ENCODE measurements around the gene KRTAP10-2.

KRTAP10-2 gene

DNA sequence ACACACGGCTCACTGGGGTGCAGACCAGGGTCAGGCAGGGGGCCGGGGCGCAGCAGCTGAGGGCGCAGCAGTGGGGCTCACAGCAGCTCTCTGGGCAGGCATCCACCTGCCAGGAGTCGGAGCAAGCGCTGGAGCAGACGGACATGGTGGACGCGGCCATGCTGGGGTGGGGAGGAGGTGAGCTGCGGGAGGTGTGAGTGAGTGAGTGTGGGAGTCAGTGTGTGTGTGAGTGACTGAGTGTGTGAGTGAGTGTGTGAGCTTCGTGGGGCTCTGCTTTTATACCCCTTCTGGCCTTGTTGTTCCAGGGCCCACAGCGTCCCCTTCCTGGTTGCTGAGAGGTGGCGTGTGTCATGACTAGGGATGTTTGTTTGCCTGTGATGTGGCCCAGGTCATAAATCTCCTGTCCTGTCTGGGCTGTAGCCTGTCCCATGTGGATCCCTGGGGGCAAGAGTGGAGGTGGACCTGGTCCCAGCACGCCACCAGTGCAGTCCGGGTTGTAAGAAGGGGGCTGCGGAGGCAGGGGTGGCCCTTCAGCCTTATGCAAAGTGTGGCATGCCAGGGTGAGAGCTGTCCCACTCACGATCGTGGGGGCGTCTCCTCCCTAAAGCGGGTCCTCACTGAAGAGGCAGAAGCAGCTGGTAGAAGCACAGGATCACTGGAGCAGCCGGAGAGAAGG, 11.2 kb downstream of the KRTAP10-2 start, which contains the start of gene KRTAP10-1:
KRTAP10-1 (minus strand) TSS at position 205 of the 676 bp plus-strand sequence; CDS start at position 160, 45 bp downstream.
- DNase-seq (ENCODE audit: low read depth in 2 of 2): no peak

GRCh38 chr21:44539046-44539445, 12.3 kb downstream of the KRTAP10-2 start:
- no peak for DNase-seq (ENCODE audit: low read depth in 2 of 2)

- DNase-seq (ENCODE audit: low read depth in 2 of 2): no peak
These were observed 13.1 kb downstream of the KRTAP10-2 start for GRCh38 chr21:44537930-44538911.

- no peak for DNase-seq (ENCODE audit: low read depth in 2 of 2)
These were observed 15.3 kb downstream of the KRTAP10-2 start for GRCh38 chr21:44535963-44536362.

GRCh38 chr21:44534688-44535087, 16.6 kb downstream of the KRTAP10-2 start:
- DNase-seq (ENCODE audit: low read depth in 2 of 2): no peak

DNA sequence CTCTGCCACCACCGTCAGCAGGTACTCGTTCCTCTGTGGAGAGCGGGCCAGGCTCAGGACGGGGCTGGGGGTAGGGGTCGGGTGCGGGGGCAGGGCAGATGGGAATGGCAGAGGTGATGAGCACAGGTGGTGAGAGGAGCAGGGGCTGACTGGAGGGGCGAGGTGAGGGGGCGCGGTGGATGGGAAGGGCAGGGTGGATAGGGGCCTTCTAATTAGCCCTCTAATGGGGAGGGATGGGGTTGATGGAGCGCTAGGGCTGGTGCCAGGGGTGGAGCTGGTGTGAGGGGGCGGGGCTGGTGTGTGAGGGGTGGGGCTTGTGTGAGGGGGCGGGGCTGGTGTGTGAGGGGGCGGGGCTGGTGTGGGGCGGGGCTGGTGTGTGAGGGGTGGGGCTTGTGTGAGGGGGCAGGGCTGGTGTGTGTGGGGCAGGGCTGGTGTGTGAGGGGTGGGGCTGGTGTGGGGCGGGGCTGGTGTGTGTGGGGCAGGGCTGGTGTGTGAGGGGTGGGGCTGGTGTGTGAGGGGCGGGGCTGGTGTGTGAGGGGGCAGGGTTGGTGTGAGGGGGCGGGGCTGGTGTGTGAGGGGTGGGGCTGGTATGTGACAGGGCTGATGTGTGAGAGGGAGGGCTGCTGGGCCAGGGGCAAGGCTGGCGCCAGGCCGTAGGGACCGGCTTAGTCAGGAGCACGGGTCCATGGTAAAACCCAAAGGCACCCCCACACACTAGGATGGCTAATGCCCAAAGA, 17.2 kb downstream of the KRTAP10-2 start:
- no peak for DNase-seq (ENCODE audit: low read depth in 2 of 2)

DNA sequence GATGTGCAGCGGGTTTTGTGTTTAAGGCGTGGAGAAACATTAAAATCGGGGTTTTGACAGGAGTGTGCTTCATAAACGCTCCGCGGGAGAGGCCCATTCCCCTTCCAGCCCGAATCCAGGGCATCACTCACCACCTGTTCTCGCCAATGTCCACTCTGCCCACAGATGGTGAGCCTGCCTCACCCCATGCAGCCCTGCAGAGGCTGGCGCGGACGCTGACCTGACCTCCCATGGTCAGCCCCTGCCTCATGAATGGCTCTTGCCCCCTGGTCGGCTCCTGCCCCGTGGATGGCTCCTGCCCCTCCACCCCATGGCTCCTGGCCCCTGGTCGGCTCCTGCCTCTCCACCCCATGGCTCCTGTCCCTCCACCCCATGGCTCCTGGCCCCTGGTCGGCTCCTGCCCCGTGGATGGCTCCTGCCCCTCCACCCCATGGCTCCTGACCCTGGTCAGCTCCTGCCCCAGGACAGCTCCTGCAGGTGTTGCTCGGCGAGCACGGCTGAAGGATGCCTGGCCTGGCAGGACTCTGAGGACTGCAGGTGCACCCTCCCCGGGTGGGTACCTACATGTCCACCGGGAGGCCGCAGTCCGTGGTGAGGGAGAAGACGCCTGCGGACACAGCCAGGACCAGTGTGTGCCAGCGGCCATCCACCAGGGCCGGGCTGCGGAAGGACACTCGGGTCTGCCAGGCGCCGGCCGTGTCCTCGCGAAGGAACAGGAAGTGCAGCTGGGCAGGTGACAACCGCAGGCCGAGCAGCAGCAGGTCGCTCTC, 18.0 kb downstream of the KRTAP10-2 start:
- DNase-seq (ENCODE audit: low read depth in 2 of 2): no peak

GRCh38 chr21:44532712-44533111, 18.6 kb downstream of the KRTAP10-2 start:
- DNase-seq (ENCODE audit: low read depth in 2 of 2): no peak

- no peak for DNase-seq (ENCODE audit: low read depth in 2 of 2)
These were observed 19.4 kb downstream of the KRTAP10-2 start for GRCh38 chr21:44531606-44532564.

DNA sequence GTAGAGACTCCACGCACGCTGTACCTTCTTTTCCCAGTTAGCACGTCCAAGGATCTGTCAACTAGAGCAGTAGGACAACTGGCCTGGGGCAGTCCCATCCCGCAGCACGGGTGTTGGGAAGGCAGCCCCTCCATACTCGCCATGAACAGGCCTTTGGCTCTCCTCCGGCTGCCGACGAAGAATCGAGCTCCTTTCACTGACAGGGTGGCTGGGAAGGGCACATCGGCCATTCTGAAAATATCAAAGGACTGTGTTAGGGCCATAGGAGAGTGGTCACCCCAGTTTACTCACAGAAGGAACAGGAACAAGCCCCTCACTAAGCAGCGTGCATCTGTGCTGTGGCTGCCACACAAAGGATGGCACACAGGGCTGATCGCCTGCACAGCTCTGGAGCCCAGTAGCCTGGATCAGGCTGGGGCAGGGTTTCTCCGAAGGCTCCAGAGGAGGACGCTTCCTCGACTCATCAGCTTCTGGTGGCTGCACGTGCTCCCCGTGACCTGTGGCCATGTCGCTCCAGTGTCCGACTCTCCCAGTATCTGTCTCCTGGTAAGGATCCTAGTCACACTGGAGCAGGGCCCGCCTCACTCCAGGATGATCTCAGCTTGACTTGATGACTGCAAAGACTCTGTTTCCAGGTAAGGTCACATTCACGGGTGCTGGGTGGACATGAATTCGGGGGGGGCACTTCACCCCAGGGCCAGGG, 20.3 kb downstream of the KRTAP10-2 start:
- DNase-seq (ENCODE audit: low read depth in 2 of 2): no peak

GRCh38 chr21:44530221-44530902, 20.9 kb downstream of the KRTAP10-2 start:
- DNase-seq (ENCODE audit: low read depth in 2 of 2): no peak

DNA sequence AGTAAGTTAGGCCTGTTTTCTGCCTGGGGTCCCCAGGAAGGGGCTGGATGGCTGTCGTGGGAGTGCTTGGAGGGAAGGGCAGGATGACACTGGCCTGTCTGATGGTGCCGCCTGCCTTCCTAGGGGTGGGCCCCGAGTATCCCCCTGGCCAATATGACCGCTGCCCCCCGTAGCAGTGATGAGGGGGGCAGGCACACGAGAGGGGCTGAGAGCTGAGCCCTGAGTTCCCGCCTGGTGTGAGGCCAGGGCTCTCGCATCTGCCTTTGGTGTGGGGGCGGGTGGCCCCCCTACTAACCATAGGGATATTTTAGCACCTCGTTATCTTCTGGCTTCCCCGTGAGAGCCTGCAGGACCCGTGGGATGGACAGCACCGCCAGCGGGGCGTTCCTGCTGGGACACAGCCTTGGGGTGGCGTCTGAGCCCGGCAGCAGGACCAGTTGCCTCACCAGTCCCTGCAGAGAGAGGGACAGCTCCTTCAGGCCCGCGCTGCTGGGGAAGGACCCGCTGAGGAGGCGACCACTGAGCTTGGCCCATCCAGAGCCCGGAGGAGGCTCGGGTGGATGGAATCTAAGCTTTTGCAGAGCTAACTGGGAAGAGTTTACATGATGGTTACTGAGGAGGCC, 21.7 kb downstream of the KRTAP10-2 start:
- no peak for DNase-seq (ENCODE audit: low read depth in 2 of 2)

DNA sequence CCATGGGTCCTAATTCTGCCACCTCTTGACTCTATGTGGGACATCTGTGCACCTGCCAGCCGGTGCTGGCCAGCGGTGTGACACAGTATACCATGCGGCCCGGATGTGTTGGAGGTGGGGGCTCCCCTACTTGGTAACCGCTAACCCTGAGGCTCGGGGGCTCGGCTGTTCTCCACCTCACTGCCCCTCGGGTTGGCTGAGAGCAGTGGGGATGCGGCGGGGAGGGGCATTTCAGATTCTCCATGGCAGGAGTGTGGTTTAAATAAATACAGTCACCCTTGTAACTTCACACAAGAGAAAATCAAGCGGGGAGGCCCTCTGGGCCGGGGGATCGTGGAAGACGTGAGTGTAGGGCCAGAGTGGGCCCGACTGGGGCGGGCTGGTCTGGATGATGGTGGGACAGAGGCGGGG, 22.3 kb downstream of the KRTAP10-2 start:
- no peak for DNase-seq (ENCODE audit: low read depth in 2 of 2)

DNA sequence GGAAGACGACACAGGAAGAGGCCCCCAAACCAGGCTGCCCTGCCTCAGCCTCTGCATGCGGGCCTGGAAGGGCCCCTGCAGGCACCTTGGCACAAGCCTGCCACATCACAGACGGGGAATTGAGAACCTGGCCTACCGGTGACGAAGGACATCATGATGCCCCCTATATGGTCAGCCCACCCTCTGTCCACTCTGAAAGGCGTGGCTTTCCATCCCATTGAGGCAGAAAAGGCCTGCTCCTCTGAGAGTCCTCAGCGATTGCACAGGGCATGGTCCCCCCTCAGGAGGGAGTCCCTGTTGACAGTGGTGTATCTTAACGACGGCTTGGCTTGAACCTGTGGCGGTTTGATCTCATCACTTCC, 22.7 kb downstream of the KRTAP10-2 start:
- DNase-seq (ENCODE audit: low read depth in 2 of 2): no peak

GRCh38 chr21:44527983-44528633, 23.2 kb downstream of the KRTAP10-2 start:
- no peak for DNase-seq (ENCODE audit: low read depth in 2 of 2)

- DNase-seq (ENCODE audit: low read depth in 2 of 2): no peak
These were observed 23.9 kb downstream of the KRTAP10-2 start for GRCh38 chr21:44527156-44527982.

Measured in activated CD8-positive, alpha-beta memory T cell treated with anti-CD3 and anti-CD28 coated beads for 4 hours (primary cell).